Activated naive CD4-positive, alpha-beta T cell treated with anti-CD3 and anti-CD28 coated beads, Interleukin-2, amount 50 U/mL, for 24 hours (primary cell): ENCODE measurements around the gene KCNK15.
"Not testable (repeated sequence)": the region's sequence is repeated elsewhere in the genome, so short reads cannot be mapped to it uniquely, and the experiment has no call there.

ENCODE experiments used
- H3K27ac Mint-ChIP-seq: one replicate; pipeline ENCODE4 v1.8.0; 2021; ENCODE audit warnings: mild to moderate bottlenecking, mixed read lengths
- H3K27me3 Mint-ChIP-seq: one replicate; pipeline ENCODE4 v1.8.0; 2021; ENCODE audit warnings: mixed read lengths
- H3K36me3 Mint-ChIP-seq: one replicate; pipeline ENCODE4 v1.8.0; 2021; ENCODE audit warnings: mixed read lengths
- H3K4me1 Mint-ChIP-seq: one replicate; pipeline ENCODE4 v1.8.0; 2021; ENCODE audit warnings: mixed read lengths
- H3K4me3 Mint-ChIP-seq: one replicate; pipeline ENCODE4 v1.8.0; 2021; ENCODE audit warnings: mild to moderate bottlenecking, mixed read lengths
- H3K9me3 Mint-ChIP-seq: one replicate; pipeline ENCODE4 v1.8.0; 2021; ENCODE audit warnings: mixed read lengths

Gene KCNK15

GRCh38 chr20:44758247-44759101 is 12.8 kb downstream of the KCNK15 start:
- Mint-ChIP-seq H3K4me3 (no peak overlapping the region), H3K9me3 (no peaks in the 10 kb centered on the region), H3K36me3 (no peaks in the 10 kb centered on the region), H3K4me1 (no peaks in the 10 kb centered on the region), H3K27ac (no peak overlapping the region), H3K27me3 (no peaks in the 10 kb centered on the region)

- H3K4me3 Mint-ChIP-seq, result no peak overlapping the region
- H3K4me1 Mint-ChIP-seq, result no peaks in the 10 kb centered on the region
- no peak overlapping the region for H3K27ac Mint-ChIP-seq
- H3K27me3 Mint-ChIP-seq, result no peaks in the 10 kb centered on the region
- H3K36me3 Mint-ChIP-seq, result no peaks in the 10 kb centered on the region
- H3K9me3 Mint-ChIP-seq, result no peaks in the 10 kb centered on the region
Measured at GRCh38 chr20:44759595-44759994, 13.9 kb downstream of the KCNK15 start.

DNA sequence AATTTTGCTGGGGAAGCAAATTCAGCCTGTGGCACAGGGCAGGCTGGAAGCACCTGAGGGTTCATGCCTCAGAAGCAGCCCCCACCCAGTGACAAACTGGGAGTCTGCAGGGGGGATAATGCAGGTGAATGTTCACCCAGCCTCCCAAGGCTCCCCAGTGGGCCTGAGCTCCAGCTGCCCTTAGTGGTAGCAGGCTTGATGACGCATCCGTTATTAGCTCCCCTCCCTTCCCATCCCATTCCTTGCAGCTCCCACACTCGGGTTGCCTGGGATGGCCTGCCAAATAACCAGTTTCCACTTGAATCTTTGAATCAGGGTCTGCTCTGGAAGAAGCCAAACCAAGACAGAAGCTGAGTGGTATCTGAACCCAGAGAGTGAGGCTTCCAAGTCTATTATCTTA is 15.8 kb downstream of the KCNK15 start:
- H3K27ac Mint-ChIP-seq, result no peak overlapping the region
- no peaks in the 10 kb centered on the region for H3K4me1 Mint-ChIP-seq
- no peak overlapping the region for H3K4me3 Mint-ChIP-seq
- H3K27me3 Mint-ChIP-seq, result no peaks in the 10 kb centered on the region
- no peaks in the 10 kb centered on the region for H3K36me3 Mint-ChIP-seq
- H3K9me3 Mint-ChIP-seq, result no peaks in the 10 kb centered on the region

- H3K4me3 Mint-ChIP-seq, result no peak overlapping the region
- no peaks in the 10 kb centered on the region for H3K4me1 Mint-ChIP-seq
- H3K36me3 Mint-ChIP-seq, result no peaks in the 10 kb centered on the region
- H3K9me3 Mint-ChIP-seq, result no peaks in the 10 kb centered on the region
- no peak overlapping the region for H3K27ac Mint-ChIP-seq
- H3K27me3 Mint-ChIP-seq, result no peaks in the 10 kb centered on the region
Measured at GRCh38 chr20:44762466-44763140, 16.9 kb downstream of the KCNK15 start.

- H3K27me3 Mint-ChIP-seq, H3K9me3 Mint-ChIP-seq, H3K4me1 Mint-ChIP-seq, H3K4me3 Mint-ChIP-seq, H3K27ac Mint-ChIP-seq, H3K36me3 Mint-ChIP-seq: not testable (repeated sequence)
Measured at GRCh38 chr20:44763798-44764197, 18.1 kb downstream of the KCNK15 start.

DNA sequence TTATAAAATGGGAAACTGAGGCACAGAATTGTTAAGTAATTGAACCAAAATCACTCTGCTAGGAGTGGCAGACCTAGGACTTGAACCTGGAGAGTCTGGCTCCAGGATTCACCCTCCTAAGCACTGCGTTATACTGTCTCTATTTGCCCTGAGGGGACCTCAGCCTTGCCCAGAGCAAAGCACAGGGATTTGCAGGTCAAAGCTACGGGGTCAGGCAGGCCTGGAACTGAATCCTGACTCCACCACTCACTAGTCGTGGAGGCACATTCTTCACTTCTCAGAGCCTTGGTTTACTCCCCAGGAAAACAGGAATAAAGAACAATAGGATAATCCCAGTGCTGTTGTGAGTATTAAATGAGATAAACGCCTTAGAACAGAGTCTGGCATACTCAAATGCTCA is 19.4 kb downstream of the KCNK15 start:
- no peaks in the 10 kb centered on the region for H3K27me3 Mint-ChIP-seq
- H3K9me3 Mint-ChIP-seq, result no peaks in the 10 kb centered on the region
- no peak overlapping the region for H3K27ac Mint-ChIP-seq
- H3K36me3 Mint-ChIP-seq, result no peaks in the 10 kb centered on the region
- no peaks in the 10 kb centered on the region for H3K4me1 Mint-ChIP-seq
- no peak overlapping the region for H3K4me3 Mint-ChIP-seq

DNA sequence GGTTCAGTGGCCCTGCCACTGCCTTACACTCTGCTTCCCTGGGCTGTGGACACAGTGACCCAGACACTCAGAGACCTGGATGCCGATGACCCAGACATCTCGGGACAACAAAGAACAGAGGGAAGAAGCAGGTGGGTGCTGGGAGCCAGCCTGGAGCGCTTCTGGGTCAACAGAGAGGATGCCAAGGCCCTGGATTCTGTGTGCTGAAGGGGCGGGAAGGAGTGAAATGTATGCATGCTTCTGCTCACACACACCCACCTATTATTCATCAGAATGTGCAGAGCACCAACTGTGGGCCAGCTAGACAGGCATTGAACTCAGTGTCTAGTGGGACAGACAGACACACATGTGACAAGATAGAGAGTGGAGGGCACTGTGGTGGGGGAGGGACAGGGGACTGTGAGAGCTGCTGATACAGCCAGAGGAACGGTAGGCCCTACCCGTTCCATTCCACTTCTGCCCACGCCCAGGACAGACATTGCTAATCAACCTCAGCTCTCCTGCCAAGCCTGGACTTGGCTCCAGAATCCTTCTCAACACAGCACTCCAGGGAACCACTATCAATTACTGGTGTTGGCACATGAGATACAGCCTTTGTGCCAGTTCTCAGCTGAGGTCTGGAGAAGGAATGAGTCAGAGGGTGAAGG is 20.2 kb downstream of the KCNK15 start:
- H3K27me3 Mint-ChIP-seq, result no peaks in the 10 kb centered on the region
- no peak overlapping the region for H3K27ac Mint-ChIP-seq
- H3K9me3 Mint-ChIP-seq, result no peaks in the 10 kb centered on the region
- H3K4me1 Mint-ChIP-seq, result no peaks in the 10 kb centered on the region
- H3K4me3 Mint-ChIP-seq, result no peak overlapping the region
- no peaks in the 10 kb centered on the region for H3K36me3 Mint-ChIP-seq

DNA sequence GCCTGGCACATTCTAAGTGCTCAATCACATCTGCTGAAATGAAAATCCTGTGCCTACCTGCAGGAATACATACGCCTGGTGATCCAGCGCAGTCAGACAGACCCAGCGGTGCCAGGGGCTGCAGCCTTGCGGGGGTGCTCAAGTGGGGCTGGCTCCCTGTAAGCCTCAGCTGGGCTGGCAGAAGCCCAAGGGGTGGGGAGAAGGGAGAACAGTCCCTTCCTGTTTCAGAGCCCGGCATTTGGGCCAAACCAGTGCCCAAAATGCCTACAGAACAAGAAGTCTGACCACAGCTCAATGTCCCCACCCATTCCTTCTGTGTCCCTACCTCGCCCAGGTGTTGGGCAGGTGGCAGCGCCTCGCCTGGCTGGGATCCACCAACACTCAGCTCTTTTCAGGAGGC is 22.6 kb downstream of the KCNK15 start:
- no peaks in the 10 kb centered on the region for H3K4me1 Mint-ChIP-seq
- no peak overlapping the region for H3K4me3 Mint-ChIP-seq
- no peak overlapping the region for H3K27ac Mint-ChIP-seq
- H3K27me3 Mint-ChIP-seq, result peaks cover 2% of the 10 kb centered on the region
- no peaks in the 10 kb centered on the region for H3K36me3 Mint-ChIP-seq
- H3K9me3 Mint-ChIP-seq, result no peaks in the 10 kb centered on the region

DNA sequence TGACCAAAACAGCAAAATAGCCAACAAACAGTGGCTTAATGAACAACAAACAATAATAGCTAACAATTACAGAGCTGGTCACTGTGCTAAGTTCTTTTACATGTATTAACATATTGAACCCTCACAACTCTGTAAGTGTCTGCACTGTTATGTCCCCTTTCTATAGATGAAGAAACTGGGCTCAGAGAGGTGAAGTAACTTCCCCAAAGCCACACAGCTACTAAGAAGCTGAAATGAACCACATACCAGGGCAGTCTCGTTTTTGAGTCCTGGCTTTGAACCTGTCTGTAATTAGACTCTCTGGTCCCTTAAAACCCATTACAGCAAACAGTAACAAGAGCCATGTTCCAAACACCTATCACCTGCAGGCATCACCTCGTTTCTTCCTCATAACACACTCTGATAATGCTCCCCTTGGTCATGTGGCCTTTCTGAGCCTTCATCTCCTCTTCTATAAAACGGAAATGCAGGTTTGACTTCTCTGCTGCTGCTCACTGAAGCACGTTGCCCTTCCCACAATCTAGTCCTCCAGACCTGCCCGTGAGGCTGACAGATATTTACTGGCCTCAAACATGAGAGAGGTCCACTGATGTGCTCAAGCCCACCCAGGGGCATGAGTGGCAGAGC is 23.3 kb downstream of the KCNK15 start:
- Mint-ChIP-seq H3K27ac (no peak overlapping the region), H3K9me3 (no peaks in the 10 kb centered on the region), H3K36me3 (no peaks in the 10 kb centered on the region), H3K4me1 (no peaks in the 10 kb centered on the region), H3K4me3 (no peak overlapping the region), H3K27me3 (peaks cover 2% of the 10 kb centered on the region)

DNA sequence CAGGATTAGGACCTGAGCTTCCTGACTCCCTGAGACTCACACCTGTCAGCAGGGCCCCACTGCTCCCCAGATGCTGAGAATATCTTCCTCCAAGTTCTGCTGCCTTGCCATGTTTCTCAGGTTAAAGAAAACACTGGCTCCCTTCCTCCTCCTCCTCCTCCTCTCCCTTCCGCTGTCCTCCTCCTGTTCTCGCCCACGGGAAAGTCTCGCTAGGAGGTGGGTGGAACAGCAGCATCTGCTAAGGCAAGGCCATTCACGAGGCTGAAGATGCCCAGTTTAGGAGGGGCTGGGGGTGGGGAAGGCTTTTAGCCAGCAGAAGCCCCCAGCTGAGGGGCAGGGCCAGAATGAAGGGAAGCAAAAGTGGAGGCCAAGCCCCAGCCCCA is 23.8 kb downstream of the KCNK15 start:
- Mint-ChIP-seq H3K36me3 (no peaks in the 10 kb centered on the region), H3K27me3 (peaks cover 2% of the 10 kb centered on the region), H3K4me3 (no peak overlapping the region), H3K4me1 (no peaks in the 10 kb centered on the region), H3K27ac (no peak overlapping the region), H3K9me3 (no peaks in the 10 kb centered on the region)

- H3K4me3 Mint-ChIP-seq, result no peak overlapping the region
Measured at GRCh38 chr20:44770484-44771171, 25.0 kb downstream of the KCNK15 start.

DNA sequence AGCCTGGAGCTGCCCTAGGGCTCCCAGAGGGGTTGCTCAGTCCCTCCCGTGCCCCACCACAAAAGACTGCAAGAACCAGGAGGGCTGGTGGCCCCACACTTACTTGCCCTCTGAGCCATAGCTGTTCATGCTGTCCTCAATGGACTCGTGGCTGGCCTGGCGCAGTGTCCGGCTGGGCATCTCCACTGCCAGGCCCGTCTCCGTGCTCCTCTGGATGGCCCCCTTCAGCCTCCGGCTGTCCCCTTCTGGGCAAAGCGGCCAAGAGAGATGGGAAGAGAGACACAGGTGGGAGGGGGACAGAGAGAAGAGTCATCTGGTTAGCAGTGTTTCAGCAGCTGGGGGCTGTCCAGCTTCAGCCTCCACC is 25.5 kb downstream of the KCNK15 start:
- H3K36me3 Mint-ChIP-seq, result no peaks in the 10 kb centered on the region
- H3K4me3 Mint-ChIP-seq, result no peak overlapping the region
- H3K4me1 Mint-ChIP-seq, result no peaks in the 10 kb centered on the region
- H3K27me3 Mint-ChIP-seq, result peaks cover 4% of the 10 kb centered on the region
- no peaks in the 10 kb centered on the region for H3K9me3 Mint-ChIP-seq
- no peak overlapping the region for H3K27ac Mint-ChIP-seq

More at GRCh38 chr20:44770484-44771171, 25.0 kb downstream of the KCNK15 start:
- Mint-ChIP-seq H3K36me3 (no peaks in the 10 kb centered on the region), H3K27me3 (peaks cover 3% of the 10 kb centered on the region), H3K9me3 (no peaks in the 10 kb centered on the region), H3K27ac (no peak overlapping the region), H3K4me1 (no peaks in the 10 kb centered on the region)

DNA sequence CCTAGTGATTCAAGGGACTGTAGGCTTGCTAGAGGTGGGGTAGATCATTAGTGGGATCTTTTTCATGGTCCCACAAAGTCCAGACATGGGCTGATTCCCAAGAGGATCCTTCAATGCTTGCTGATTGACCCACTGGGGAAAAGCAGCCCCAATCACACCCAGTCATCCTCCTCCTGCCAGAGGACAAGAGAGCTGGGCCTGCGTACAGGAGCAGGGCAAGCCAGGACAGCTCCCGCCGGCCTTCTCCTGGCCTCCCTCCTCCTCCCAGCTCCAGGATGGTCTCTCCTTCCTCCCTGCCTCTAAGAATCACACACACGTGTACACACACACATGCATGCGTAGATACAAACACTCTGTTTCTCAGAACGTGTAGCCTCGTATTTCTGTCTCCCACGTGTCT is 27.0 kb downstream of the KCNK15 start:
- H3K4me3 Mint-ChIP-seq, result no peak overlapping the region
- H3K4me1 Mint-ChIP-seq, result no peaks in the 10 kb centered on the region
- peaks cover 7% of the 10 kb centered on the region for H3K27me3 Mint-ChIP-seq
- H3K36me3 Mint-ChIP-seq, result peaks cover 1% of the 10 kb centered on the region
- no peaks in the 10 kb centered on the region for H3K9me3 Mint-ChIP-seq
- H3K27ac Mint-ChIP-seq, result no peak overlapping the region

- H3K9me3 Mint-ChIP-seq, result no peaks in the 10 kb centered on the region
Measured at GRCh38 chr20:44773070-44773829, 27.6 kb downstream of the KCNK15 start.

GRCh38 chr20:44776980-44777379 is 31.3 kb downstream of the KCNK15 start:
- Mint-ChIP-seq H3K4me3 (no peak overlapping the region), H3K9me3 (peaks cover 5% of the 10 kb centered on the region), H3K27ac (no peak overlapping the region), H3K36me3 (peaks cover 1% of the 10 kb centered on the region), H3K4me1 (no peaks in the 10 kb centered on the region), H3K27me3 (peaks cover 14% of the 10 kb centered on the region)

More at GRCh38 chr20:44773070-44773829, 27.6 kb downstream of the KCNK15 start:
- no peaks in the 10 kb centered on the region for H3K4me1 Mint-ChIP-seq
- H3K27ac Mint-ChIP-seq, result no peak overlapping the region
- H3K27me3 Mint-ChIP-seq, result peaks cover 7% of the 10 kb centered on the region
- no peak overlapping the region for H3K4me3 Mint-ChIP-seq
- H3K36me3 Mint-ChIP-seq, result peaks cover 1% of the 10 kb centered on the region
